ENCODE measurements around the gene TTPAL. TPM values are rescaled to one million over a fixed set of nuclear protein-coding genes. Genes with fewer than 3 reads are reported as not detected.

TTPAL gene
- total RNA-seq, 1 experiment from 2014 or later: 20.4 TPM

DNA sequence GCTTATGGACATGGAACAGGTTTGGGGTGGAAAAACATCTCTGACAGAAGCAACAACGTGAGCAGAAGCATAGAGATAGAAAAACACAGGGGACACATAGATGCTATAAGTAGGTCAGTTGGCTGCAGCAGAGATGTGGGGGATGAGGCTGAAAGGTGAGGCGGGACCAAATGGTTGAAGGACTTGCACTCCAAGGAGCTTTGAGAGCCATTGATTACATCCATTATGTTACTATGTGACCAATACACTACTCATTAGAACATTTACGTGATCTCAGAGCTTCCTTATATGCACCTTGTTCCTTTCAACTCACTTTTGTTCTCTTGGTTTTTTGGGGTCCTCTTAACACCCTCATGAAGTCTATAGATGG is 47.9 kb upstream of the TTPAL start:
- TF ChIP-seq ZNF274 (IDR thresholded peaks at IDR 0.05; ENCODE audit: low read depth, low read length) (no peak), SRF (IDR thresholded peaks at IDR 0.05; ENCODE audit: low read depth) (no peak)
- CTCF ChIA-PET: no interaction called here
- Histone ChIP-seq H3K9me2 (ENCODE audit: insufficient read depth) (no peaks in the 10 kb centered on the region), H4K20me1 (ENCODE audit: insufficient read depth) (no peaks in the 10 kb centered on the region), H2AFZ (ENCODE audit: low read depth, low read length, poor library complexity, severe bottlenecking) (no peak overlapping the region), H3K27me3 (ENCODE audit: insufficient read depth, low read length) (no peaks in the 10 kb centered on the region), H3K79me2 (ENCODE audit: insufficient read depth, low read length) (no peaks in the 10 kb centered on the region), H3K4me1 (ENCODE audit: control insufficient read depth in 1 of 2, insufficient read depth in 2 of 2, low read length in 2 of 2) (no peaks in the 10 kb centered on the region), H3K27ac (ENCODE audit: low read depth, low read length) (no peak overlapping the region), H3K9me3 (ENCODE audit: control insufficient read depth in 1 of 2, insufficient read depth in 1 of 2, low read depth in 1 of 2, low read length in 2 of 2) (no peaks in the 10 kb centered on the region), H3K36me3 (ENCODE audit: control insufficient read depth in 1 of 2, insufficient read depth in 2 of 2, low read length in 2 of 2) (no peaks in the 10 kb centered on the region), H3K4me2 (ENCODE audit: low read length) (no peak overlapping the region), H3K9ac (ENCODE audit: low read length) (no peak overlapping the region), H3K4me3 (replicated peaks in 1 of 2; ENCODE audit: low read depth in 1 of 2, low read length in 2 of 2) (no peak overlapping the region)
- no TSS peak for BruUV-seq (replicated peaks)
- POLR2A ChIA-PET: no interaction called here
- RAD21 ChIA-PET (ENCODE audit: low non-redundant PET in 1 of 2, low total read pairs in 2 of 2, uncharacterized antibody in 2 of 2, unreplicated experiment in 2 of 2): no interaction called here
- intact Hi-C loops (cut with micrococcal nuclease): no loop called here
- DNase-seq (ENCODE audit: low read depth, low spot score): no peak
- no peak for ATAC-seq

- Histone ChIP-seq H3K4me1 (ENCODE audit: control insufficient read depth in 1 of 2, insufficient read depth in 2 of 2, low read length in 2 of 2) (no peaks in the 10 kb centered on the region), H3K27me3 (ENCODE audit: insufficient read depth, low read length) (no peaks in the 10 kb centered on the region), H3K79me2 (ENCODE audit: insufficient read depth, low read length) (no peaks in the 10 kb centered on the region), H3K4me3 (replicated peaks in 1 of 2; ENCODE audit: low read depth in 1 of 2, low read length in 2 of 2) (no peak overlapping the region), H4K20me1 (ENCODE audit: insufficient read depth) (no peaks in the 10 kb centered on the region), H3K4me2 (ENCODE audit: low read length) (no peak overlapping the region), H3K9ac (ENCODE audit: low read length) (no peak overlapping the region), H3K27ac (ENCODE audit: low read depth, low read length) (no peak overlapping the region), H3K36me3 (ENCODE audit: control insufficient read depth in 1 of 2, insufficient read depth in 2 of 2, low read length in 2 of 2) (no peaks in the 10 kb centered on the region), H2AFZ (ENCODE audit: low read depth, low read length, poor library complexity, severe bottlenecking) (no peak overlapping the region), H3K9me2 (ENCODE audit: insufficient read depth) (no peaks in the 10 kb centered on the region), H3K9me3 (ENCODE audit: control insufficient read depth in 1 of 2, insufficient read depth in 1 of 2, low read depth in 1 of 2, low read length in 2 of 2) (no peaks in the 10 kb centered on the region)
- BruUV-seq (replicated peaks): no TSS peak
- ChIA-PET RAD21 (ENCODE audit: low non-redundant PET in 1 of 2, low total read pairs in 2 of 2, uncharacterized antibody in 2 of 2, unreplicated experiment in 2 of 2) (no interaction called here), POLR2A (no interaction called here), CTCF (no interaction called here)
- ATAC-seq (no peak), DNase-seq (ENCODE audit: low read depth, low spot score) (no peak)
- intact Hi-C loops (cut with micrococcal nuclease): no loop called here
- TF ChIP-seq CEBPB (IDR thresholded peaks at IDR 0.05; ENCODE audit: low read depth) (no peak), ZFX (IDR thresholded peaks at IDR 0.05) (no peak), RAD21 (IDR thresholded peaks at IDR 0.05; ENCODE audit: low read depth) (no peak), SIN3A (IDR thresholded peaks at IDR 0.05; ENCODE audit: low read depth) (no peak), SRF (IDR thresholded peaks at IDR 0.05; ENCODE audit: low read depth) (no peak), EZH2 (IDR thresholded peaks at IDR 0.05) (no peak), YY1 (IDR thresholded peaks at IDR 0.05; ENCODE audit: extremely low read depth, insufficient replicate concordance, low read depth, low read length) (no peak)
Observed at GRCh38 chr20:44428174-44429016, 47.3 kb upstream of the TTPAL start.

All from HCT116 (cell line).